Prostate gland (tissue), 2 donors: ENCODE results near the gene KCTD4.

Experiments used
- POLR2A ChIP-seq: fragments of 450-650 bp; IDR thresholded peaks from one replicate; pipeline ENCODE4 v1.6.1; 2016; ENCODE audit warnings: antibody characterized with exemption, mild to moderate bottlenecking
- TF ChIP-seq, protein P1 (sequence below), 4 experiments: fragments of 200-600 bp in 2 of 4; fragments of 450-650 bp in 2 of 4; sonication (generic) in 2 of 4; IDR thresholded peaks; 1 replicate in 3 of 4; 2 replicates in 1 of 4; pipeline ENCODE4 v1.5.1; 2016 to 2019; ENCODE audit warnings: antibody characterized with exemption in 4 of 4, mild to moderate bottlenecking in 2 of 4, moderate library complexity in 2 of 4

DNA sequence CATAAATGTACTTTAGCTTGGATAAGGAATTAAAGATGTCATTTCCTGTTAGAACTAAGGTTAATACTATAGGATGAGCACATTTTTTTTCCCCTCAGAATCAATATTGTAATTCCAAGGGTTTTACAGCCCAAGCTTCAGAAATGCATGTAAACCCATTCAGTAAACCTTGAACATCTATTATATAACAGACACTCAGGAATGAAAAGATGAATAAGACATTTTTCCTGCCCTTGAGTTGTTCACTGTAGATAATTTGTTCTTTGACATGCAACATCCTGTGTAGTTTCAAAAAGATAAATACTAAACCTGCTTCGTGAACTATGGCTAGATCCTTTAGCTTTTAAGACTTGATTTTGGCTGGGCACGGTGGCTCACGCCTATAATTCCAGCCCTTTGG lies 21.7 kb upstream of the KCTD4 start:
- TF ChIP-seq POLR2A = no peak
- TF ChIP-seq, protein P1, sequence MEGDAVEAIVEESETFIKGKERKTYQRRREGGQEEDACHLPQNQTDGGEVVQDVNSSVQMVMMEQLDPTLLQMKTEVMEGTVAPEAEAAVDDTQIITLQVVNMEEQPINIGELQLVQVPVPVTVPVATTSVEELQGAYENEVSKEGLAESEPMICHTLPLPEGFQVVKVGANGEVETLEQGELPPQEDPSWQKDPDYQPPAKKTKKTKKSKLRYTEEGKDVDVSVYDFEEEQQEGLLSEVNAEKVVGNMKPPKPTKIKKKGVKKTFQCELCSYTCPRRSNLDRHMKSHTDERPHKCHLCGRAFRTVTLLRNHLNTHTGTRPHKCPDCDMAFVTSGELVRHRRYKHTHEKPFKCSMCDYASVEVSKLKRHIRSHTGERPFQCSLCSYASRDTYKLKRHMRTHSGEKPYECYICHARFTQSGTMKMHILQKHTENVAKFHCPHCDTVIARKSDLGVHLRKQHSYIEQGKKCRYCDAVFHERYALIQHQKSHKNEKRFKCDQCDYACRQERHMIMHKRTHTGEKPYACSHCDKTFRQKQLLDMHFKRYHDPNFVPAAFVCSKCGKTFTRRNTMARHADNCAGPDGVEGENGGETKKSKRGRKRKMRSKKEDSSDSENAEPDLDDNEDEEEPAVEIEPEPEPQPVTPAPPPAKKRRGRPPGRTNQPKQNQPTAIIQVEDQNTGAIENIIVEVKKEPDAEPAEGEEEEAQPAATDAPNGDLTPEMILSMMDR (IDR thresholded peaks at IDR 0.05) = no peak
